HG03097 (cell line): ENCODE results near the gene TGFB1.
A peak's percentile ranks its signal among the peaks of the same experiment; 100 is the strongest.
"Not testable (repeated sequence)": the region's sequence is repeated elsewhere in the genome, so short reads cannot be mapped to it uniquely, and the experiment has no call there.

Experiments used
- ATAC-seq: cut with Tn5 transposase; IDR thresholded peaks from one replicate; pipeline ENCODE4 v1.9.1; 2021; ENCODE audit not compliant: unreplicated experiment, low FRiP score

TGFB1 gene

GRCh38 chr19:41353466-41354342, at the start of gene TGFB1:
Gene TGFB1, minus strand, starts transcription at chr19:41353922. Its CDS starts 878 bp downstream, at chr19:41353044.
- peak; percentile 34 for ATAC-seq

GRCh38 chr19:41402010-41402409, 48.3 kb upstream of the TGFB1 start:
- ATAC-seq = no peak

- no peak for ATAC-seq
Observed at GRCh38 chr19:41401483-41401882, 47.8 kb upstream of the TGFB1 start.

GRCh38 chr19:41399525-41399924, 45.8 kb upstream of the TGFB1 start:
- no peak for ATAC-seq

GRCh38 chr19:41399091-41399490, 45.4 kb upstream of the TGFB1 start:
- no peak for ATAC-seq

GRCh38 chr19:41398598-41398997, 44.9 kb upstream of the TGFB1 start:
- no peak for ATAC-seq

GRCh38 chr19:41398050-41398418, 44.3 kb upstream of the TGFB1 start:
- no peak for ATAC-seq

- peak; percentile 88 for ATAC-seq
Observed at GRCh38 chr19:41397086-41398049, 43.6 kb upstream of the TGFB1 start, which contains the start of the genes BCKDHA and EXOSC5. Gene BCKDHA, plus strand, starts transcription at chr19:41397818. Its CDS starts 10 bp downstream, at chr19:41397828. Gene EXOSC5, minus strand, starts transcription at chr19:41397359. Its CDS starts 31 bp downstream, at chr19:41397328.

GRCh38 chr19:41395355-41395754, 41.6 kb upstream of the TGFB1 start:
- ATAC-seq = no peak

GRCh38 chr19:41392775-41393174, 39.1 kb upstream of the TGFB1 start:
- ATAC-seq = no peak

GRCh38 chr19:41391618-41392017, 37.9 kb upstream of the TGFB1 start:
- ATAC-seq = no peak

GRCh38 chr19:41386442-41386841, 32.7 kb upstream of the TGFB1 start:
- ATAC-seq = no peak

- ATAC-seq = no peak
Observed at GRCh38 chr19:41384351-41384750, 30.6 kb upstream of the TGFB1 start.

GRCh38 chr19:41381536-41381935, 27.8 kb upstream of the TGFB1 start:
- ATAC-seq = not testable (repeated sequence)

- ATAC-seq = no peak
Observed at GRCh38 chr19:41377977-41378709, 24.4 kb upstream of the TGFB1 start.

GRCh38 chr19:41376998-41377365, 23.3 kb upstream of the TGFB1 start:
- no peak for ATAC-seq

GRCh38 chr19:41376241-41376997, 22.7 kb upstream of the TGFB1 start, which contains the start of gene TMEM91:
Gene TMEM91, plus strand, starts transcription at chr19:41376533. Its CDS starts 1,777 bp downstream, at chr19:41378310.
- ATAC-seq = no peak

- ATAC-seq = no peak
Observed at GRCh38 chr19:41373993-41374392, 20.3 kb upstream of the TGFB1 start.

GRCh38 chr19:41372501-41372900, 18.8 kb upstream of the TGFB1 start:
- no peak for ATAC-seq

- no peak for ATAC-seq
Observed at GRCh38 chr19:41371541-41371940, 17.8 kb upstream of the TGFB1 start.
